HG03196 (cell line): ENCODE measurements around the gene C5orf46.
"Not testable (repeated sequence)": the region's sequence is repeated elsewhere in the genome, so short reads cannot be mapped to it uniquely, and the experiment has no call there.

Experiments used
- ATAC-seq: cut with Tn5 transposase; IDR thresholded peaks from one replicate; pipeline ENCODE4 v1.9.1; 2021; ENCODE audit not compliant: unreplicated experiment

The C5orf46 gene

DNA sequence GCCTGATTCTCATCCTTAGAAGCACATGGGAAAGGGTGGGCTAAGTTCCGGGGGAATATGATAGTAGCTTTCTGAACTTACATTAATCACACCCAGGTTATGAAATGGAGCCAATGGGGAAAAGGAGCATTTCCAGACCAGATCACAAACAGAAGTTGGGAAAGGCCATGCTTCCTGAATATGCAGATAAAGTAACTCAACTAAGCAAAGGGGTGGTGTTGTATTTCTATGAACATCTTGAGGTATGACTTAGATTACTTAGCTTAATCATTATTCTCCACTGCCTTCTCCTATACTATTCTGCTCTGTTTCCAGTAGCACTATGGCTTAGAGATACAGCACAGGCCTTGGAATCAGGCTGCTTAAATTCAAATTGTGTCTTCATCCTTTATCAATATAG, 10.5 kb downstream of the C5orf46 start:
- no peak for ATAC-seq

DNA sequence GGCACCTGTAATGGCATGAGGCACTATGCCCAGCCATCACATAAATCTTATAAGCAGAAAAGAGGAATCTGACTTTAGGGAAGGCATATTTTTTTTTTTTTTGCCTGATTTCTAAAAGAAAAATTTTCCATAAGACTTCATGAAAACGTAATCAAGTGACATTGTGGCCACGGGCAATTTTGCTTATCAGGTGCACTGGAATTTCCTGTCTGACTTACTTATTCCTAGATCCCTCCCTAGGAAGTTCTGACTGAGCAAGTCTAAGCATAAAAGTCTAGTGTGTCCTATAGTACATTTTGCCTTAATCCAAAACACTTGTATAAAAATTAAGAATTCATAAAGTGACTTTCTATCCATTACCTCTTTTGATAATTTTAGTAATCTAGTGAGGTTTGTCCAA, 12.5 kb downstream of the C5orf46 start:
- ATAC-seq = no peak

DNA sequence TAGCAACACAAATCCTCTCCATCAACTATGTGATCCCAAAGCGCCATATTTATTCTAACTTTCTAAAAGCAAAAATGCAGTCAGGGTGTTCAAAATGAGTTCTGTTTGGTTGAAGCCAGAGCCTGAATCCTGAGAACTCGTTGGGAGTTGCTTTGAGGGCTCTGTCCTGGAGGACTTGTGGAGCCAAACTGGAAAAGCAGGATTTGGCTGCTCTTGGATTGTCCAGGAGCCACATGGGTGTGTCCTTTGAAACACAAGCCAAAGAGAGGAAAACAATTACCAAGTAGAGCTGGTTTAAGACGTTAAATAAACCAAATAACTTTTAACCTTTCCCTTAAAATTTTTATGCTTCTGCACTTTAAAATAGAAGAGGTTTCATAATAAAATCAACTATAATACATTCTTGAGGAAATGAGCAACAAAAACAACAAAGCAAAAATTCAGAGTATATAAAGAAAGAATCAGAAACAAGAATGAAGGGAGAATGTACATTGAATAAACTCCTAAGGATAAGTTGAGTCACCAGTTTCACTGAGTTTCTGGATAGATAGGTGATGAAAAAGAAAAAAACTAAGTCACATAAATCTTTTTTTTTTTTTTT, 13.5 kb downstream of the C5orf46 start:
- no peak for ATAC-seq

DNA sequence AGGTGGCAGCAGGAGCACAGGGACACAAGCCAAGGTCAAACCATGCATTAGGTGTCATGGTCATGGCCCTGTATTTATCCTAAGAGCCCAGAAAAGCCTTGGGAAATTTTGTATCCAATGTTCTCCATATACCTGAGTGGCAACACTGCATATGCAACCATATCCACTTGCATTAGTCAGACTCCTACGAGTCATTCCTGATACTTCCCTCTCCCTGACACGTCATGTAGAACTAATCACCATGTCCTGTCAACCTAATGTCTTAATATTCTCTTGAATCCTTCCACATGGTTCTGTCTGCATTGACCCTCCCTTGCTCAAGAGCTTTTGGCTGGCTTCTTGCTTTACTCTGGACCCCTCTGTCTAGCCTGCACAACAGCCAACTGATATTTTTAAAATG, 18.4 kb downstream of the C5orf46 start:
- ATAC-seq = no peak

DNA sequence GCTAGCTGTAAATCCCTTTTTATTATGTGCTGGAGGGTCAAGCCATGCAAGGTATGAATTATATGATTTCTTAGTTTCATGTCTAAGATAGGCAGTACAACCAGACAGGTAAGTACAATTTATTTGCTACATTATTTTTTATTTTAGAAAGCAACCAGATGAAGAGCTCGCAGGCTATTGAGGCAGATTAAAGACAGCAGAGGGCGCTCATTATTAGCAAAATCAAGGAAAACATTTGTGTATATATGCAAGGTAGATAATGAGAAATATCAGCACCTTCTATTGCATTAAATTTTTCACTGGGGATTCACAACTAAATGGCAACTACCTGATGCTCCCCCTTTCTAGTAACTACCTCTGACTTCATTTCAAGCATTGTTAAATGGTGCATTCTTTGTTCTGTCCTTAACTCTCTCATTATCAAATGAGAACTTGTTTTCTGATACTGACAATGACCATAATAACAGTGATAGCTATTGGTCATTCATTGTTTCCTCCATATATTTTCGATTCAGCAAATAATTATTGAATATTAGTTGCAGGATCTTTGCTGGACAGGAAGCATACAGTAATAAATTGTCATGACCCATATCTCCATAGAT, 19.2 kb downstream of the C5orf46 start:
- ATAC-seq = no peak

DNA sequence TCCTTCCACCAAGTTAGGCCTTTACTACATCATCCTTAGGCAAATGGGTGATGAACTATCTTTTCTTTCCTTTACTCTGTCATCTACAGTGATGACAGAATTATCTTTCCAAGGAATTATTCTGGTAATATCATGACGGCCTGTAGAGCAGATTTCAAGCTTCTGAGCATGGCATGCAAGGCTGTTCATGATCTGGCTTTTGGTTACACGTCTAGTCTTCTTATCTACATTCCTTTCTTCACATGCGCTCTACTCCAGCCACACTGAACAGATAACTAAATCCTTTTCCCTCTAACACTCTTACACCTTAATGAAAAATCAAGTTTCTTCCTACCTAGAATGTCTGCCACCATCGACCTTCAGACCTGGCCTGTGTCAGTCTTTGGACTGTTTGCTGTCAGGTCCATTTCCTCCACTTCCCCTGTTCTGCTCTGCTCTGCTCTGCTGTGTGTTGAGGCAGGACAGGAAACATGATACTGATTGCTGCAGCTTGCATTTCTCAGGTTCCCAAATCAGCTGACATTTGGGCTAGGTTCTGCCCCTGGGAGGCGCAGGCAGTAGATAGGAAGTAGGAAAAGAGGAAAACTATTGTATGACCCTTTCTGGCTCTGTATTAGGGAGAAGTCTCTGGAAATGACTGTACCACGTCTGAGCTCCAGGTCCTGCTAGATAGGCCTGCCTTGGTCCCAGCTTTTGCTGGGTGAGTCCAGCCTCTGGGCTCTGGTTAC, 23.6 kb downstream of the C5orf46 start:
- no peak for ATAC-seq

DNA sequence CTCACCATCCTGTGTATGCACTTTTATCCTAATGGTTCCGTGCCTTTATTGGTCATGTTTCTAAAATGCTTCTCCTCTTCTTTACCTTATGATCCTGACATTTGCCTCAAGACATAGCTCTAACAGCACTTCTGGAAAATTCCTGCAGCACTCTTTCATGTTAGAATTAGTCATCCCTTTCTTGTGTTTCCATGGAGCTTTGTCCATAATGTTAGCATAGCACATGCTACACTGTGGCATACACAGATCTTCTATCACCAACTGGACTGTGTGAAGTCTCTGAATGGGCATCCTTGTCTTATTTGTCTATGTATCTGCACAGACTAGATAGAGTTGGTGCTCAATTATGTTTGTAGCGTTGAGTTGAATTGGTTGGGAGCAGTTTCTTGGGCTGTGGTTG, 25.9 kb downstream of the C5orf46 start:
- ATAC-seq = no peak

DNA sequence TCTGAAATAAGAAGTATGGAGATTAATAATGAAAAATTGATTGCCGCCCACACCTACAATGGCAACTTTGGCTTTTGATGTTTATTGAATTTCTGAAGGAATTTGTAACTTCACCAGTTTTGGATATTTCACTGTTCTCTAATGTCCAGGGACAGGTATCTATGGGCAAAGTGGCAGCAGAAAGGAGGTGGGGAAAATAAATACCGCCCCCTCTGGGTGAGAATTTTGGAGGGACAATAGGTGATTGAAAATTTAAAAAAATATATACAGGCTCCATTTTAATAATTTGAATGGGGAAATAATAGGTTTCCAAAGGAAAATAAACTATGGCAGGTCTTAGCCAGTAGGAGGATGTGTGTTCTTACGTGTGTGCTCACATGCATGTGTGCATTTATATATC, 26.6 kb downstream of the C5orf46 start:
- no peak for ATAC-seq

DNA sequence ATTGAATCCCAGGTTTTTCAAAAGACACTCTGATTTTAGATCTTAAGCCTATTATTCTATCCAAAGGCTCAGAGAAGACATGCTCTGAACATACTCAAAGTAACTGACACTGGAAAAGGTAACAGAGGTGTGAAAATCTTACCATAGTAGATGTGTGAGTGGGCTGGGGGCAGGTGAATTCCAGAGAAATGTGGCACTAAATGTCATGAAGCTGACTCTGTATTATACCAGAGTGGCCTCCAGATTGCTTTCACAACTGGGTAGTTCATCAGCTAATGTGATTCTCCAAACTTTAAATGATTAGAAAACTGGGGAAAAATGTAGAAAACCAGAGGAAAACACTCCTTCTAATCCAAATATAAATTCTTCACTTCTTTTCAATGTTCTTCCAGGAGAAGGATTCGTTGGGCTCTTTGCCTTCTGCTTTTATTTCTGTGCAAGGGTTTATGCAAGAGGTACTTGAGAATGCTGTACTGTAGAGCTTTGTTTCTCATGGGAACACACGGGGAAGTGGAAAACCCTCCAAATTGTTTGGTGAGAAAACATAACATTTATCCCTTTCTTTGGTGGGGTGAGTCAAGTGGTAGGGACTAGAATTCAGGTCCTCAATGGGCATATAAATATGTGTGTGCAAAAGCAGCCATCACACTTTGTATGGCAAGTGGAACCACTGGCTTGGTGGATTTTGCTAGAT, 28.1 kb downstream of the C5orf46 start, which contains the start of gene SCGB3A2:
Gene SCGB3A2 (plus strand): TSS at position 646 of the 694 bp plus-strand sequence. CDS start 93 bp downstream, outside the sequence.
- ATAC-seq = no peak

DNA sequence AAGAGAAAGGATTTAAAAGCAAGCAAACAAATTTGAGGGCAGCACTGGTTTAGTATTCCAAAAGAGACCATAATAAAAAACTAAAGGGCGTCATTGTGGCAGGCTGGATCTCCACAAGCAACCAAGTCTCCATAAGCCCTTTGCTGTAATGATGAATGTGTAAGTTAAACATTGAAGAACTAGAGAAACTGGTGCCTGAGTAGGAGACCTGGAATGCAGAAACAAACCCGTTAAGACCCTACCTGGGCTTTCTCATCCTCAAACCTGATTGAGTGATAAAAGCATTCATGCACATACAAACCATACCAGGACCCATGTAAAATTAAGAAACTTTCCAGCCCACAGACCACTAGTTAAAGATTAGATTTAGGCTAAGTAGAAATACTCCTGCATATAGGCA, 29.7 kb downstream of the C5orf46 start:
- ATAC-seq = no peak

DNA sequence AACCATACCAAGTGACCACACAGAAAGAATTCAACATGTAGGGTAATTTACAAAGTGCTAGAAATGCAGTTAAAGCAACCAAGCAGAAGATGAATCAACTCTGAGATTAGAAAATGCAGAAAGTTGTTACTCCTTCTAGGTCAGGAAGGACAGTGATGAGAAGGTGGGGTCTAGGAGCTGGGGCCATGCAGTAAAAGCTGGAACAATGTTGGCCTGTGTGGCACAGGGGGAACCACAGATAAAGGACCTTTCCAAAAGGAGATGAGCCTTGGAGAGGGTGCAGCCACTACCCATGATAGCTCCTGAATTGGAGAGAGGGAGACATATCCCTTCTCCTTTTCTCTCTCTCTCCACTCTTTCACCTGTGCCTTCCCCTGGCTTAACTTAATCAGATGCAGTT, 30.2 kb downstream of the C5orf46 start:
- no peak for ATAC-seq

DNA sequence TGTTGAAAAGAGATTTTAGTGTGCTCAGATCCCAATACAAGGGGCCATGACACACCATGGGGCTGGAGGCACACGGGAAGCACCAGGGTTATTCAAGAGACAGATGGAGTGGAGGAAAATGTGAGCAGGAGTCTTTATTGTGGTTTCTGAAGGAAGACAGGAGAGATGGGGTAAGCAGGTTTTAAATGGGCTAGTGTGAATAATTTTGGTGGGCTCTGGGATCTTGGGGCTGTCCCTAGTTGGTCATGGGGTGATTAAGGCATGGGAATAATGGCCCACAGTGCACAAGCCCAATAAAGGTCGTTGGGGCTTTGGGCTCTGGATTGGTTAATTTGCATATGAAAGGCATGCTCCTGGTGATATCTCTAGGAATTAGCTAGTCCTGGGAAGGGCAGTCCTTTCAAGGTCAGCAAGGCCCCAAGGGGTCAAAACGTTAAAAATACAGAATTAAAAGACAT, 31.4 kb downstream of the C5orf46 start:
- no peak for ATAC-seq

DNA sequence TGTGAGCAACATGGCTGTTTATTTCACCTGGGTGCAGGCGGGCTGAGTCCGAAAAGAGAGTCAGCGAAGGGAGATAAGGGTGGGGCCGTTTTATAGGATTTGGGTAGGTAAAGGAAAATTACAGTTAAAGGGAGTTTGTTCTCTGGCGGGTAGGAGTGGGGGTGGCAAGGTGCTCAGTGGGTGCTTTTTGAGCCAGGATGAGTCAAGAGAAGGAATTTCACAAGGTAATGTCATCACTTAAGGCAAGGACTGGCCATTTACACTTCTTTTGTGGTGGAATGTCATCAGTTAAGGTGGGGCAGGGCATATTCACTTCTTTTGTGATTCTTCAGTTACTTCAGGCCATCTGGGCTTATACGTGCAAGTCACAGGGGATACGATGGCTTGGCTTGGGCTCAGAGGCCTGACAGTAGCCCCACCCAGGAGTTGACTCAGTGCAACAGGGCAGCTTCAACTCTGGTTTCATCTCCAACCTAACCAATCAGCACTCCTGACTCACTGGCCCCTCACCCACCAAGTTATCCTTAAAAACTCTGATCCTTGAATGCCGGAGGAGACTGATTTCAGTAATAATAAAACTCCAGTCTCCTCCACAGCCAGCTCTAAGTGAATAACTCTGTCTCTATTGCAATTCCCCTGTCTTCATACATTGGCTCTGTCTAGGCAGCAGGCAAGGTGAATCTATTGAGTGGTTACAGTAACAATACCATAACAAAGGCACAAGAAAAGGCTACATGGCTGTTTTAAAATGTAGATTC, 32.0 kb downstream of the C5orf46 start:
- ATAC-seq = not testable (repeated sequence)

DNA sequence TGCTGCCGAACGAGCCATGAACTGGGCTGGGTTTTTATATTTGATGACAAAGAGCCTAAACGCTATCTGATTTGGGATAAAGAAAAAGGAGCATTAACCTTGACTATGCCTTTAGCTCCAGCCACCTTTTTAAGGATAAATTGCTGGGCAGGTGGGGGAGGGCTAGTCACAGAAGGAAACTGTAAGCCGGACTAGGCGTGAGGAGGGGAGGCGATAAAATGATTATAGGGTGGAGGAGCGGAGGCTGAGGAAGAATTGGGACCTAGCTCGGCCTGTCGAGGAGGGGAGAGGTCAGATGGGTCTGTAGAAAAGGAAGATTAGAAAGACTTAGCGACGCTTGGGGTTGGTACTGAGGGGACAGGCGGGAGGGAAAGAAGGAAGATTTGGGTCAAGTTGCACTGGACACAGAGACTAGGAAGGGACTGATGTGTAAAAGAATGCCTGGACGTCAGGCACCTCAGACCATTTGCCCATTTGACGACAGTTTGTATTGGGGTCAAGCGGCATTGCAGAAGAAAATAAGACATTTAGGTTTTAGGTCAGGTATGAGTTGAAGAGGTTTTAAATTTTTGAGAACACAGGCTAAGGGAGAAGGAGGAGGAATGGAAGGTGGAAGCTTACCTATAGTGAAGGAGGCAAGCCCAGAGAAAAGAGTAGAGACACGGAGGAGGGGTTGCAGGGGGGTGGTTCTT, 33.4 kb downstream of the C5orf46 start:
- not testable (repeated sequence) for ATAC-seq

DNA sequence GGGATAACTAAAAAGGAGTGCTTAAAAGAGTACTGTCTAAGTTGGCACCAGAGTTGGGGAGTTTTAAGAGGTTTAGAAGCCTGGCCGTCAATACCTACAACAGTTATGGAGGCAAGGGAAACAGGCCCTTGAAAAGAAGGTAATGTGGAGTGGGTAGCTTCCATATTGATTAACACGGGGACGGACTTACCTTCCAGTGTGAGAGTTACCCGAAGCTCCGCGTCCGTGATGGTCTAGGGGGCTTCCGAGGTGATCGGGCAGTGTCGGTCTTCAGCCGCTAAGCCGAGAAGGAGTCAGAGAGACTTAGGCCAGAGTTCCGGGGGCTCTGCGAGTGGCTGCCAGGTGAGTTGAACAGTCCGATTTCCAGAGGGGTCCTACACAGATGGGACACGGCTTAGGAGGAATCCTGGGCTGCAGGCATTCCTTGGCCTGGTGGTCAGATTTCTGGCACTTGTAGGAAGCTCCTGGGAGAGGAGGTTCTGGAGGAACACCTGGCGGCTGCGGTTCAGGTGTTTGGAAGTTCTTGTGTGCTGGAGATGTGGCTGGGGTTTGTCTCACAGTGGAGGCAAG, 34.3 kb downstream of the C5orf46 start:
- ATAC-seq = not testable (repeated sequence)

DNA sequence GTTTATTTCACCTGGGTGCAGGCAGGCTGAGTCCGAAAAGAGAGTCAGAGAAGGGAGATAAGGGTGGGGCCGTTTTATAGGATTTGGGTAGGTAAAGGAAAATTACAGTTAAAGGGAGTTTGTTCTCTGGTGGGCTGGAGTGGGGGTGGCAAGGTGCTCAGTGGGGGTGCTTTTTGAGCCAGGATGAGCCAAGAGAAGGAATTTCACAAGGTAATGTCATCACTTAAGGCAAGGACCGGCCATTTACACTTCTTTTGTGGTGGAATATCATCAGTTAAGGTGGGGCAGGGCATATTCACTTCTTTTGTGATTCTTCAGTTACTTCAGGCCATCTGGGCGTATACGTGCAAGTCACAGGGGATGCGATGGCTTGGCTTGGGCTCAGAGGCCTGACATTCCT, 36.4 kb downstream of the C5orf46 start:
- ATAC-seq = not testable (repeated sequence)

DNA sequence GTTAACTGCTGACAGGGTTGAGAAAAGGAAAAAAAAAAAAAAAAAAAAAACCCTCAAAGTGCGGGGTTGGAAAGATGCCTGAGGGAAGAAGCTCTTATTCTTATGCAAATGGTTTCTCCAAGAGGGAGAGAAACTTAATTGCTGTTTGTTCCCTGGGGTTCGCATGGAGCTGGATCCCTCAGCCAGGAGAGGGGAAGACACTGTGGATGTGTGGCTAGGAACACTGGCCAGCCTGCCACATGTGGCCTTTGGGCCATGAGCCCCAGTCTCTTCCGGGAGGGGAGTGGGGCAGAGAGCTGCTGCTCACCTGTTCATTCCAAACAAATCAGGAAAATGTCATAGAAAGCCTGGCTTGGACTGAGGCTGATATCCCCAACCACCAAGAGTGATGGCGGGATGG, 37.2 kb downstream of the C5orf46 start:
- no peak for ATAC-seq

DNA sequence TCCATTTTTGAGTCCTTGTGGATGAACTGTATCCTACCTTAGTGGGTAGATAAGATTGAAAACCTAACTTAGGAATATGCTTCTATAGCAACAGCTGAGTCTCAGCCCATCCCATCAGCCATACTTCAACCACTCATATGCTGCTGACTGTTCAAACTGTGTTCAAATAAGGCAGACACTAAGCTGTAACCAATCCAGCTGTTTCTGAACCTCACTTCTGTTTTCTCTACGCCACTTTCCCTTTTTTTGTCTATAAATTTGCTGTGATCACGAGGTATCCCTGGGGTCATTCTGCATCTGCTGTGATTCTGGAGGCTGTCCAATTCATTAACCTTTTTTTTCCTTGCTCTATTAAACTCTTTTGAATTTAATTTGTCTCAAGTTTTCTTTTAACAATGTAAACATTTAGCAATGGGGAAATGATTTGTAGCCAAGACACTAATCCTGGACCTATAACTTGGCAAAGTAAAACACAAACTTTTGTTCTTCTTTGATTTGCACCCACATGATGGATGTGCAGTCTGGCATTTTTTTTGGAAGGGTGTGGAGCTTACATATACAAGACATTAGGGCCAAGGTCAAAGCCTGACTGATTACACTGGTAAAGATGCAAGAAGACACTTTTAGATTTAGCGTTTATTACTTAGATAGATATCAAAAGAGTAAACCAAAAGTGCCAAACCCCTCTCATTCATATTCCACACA, 42.7 kb downstream of the C5orf46 start:
- no peak for ATAC-seq

DNA sequence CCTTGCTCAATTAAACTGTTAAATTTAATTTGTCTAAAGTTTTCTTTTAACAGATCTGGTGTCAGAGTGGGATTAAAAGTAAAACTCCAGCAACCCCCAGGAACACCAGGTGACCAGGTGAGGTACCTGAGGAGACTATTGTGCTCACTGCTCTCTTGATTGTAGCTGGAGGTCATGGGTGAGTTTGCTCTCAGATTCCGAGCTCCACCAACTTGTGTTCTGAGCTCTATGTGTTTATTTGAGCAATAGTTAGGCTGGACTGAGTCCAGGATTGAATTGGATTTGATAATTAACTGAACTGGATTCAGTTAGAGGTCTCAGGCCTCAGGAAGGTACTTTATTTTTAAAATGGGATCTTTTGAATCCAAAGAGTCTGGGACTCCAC, 45.7 kb downstream of the C5orf46 start:
- ATAC-seq = no peak
